HCT116 (cell line): ENCODE results near the gene ACER2. TPM values are rescaled to one million over a fixed set of nuclear protein-coding genes. Genes with fewer than 3 reads are reported as not detected.

Source experiments
- ATAC-seq: fragments of 200-7000 bp; cut with Tn5 transposase; 2 replicates; pipeline ENCODE4 v1.9.1; 2020; ENCODE audit warnings: mild to moderate bottlenecking, moderate library complexity
- BruUV-seq: library from RNA; stranded (reverse); fragments of 400-500 nt; replicated peaks from 2 replicates; lab custom pipeline; 2021; lab: Mats Ljungman, UMichigan
- CTCF ChIA-PET: fragments of 300-600 bp; sonication (Branson Sonifier 250); formaldehyde crosslinking; loops from one replicate; lab custom pipeline; 2021; ENCODE audit warnings: antibody characterized with exemption; lab: Charles Lee
- POLR2A ChIA-PET: fragments of 300-600, 350-600 bp; sonication (Branson Sonifier 250); formaldehyde crosslinking; loops from one replicate; lab custom pipeline; 2021; ENCODE audit warnings: antibody characterized with exemption; lab: Charles Lee
- RAD21 ChIA-PET, 2 experiments: fragments of 300-600 bp; sonication (Branson Sonifier 250); formaldehyde crosslinking; loops; one replicate each; lab custom pipeline; 2023; ENCODE audit warnings: low total read pairs in 2 of 2; ENCODE audit not compliant: uncharacterized antibody in 2 of 2, unreplicated experiment in 2 of 2, low non-redundant PET in 1 of 2; lab: Charles Lee
- DNase-seq: peaks from one replicate; pipeline ENCODE4 v3.0.0-alpha.2; 2010; ENCODE audit warnings: low read depth, low spot score
- H2AFZ ChIP-seq: fragments of 200-600 bp; shearing (Covaris generic), sonication (generic); 2 replicates; pipeline ENCODE4 v1.6.1; 2017; ENCODE audit warnings: low read depth, mixed run types, mixed read lengths, antibody characterized with exemption, low read length; ENCODE audit not compliant: poor library complexity, severe bottlenecking
- H3K27ac ChIP-seq: 2 replicates; pipeline ENCODE4 v1.5.1; 2012; ENCODE audit warnings: low read depth, low read length
- H3K27me3 ChIP-seq: fragments of 200-600 bp; sonication (generic); 2 replicates; pipeline ENCODE4 v1.6.1; 2016; ENCODE audit warnings: mixed run types, low read length, mixed read lengths; ENCODE audit not compliant: insufficient read depth
- H3K36me3 ChIP-seq, 2 experiments: fragments of 200-500 bp in 1 of 2; fragments of 200-600 bp in 1 of 2; sonication (Bioruptor generic) in 1 of 2; sonication (generic) in 1 of 2; 2 replicates each; pipeline versions ENCODE4 v1.5.1 to v1.6.1; 2014 to 2016; ENCODE audit warnings: low read length in 2 of 2, inconsistent platforms in 1 of 2, mixed read lengths in 1 of 2, mixed run types in 1 of 2; ENCODE audit not compliant: insufficient read depth in 2 of 2, control insufficient read depth in 1 of 2
- H3K4me1 ChIP-seq, 2 experiments: fragments of 200-600 bp in 1 of 2; sonication (generic) in 1 of 2; 2 replicates each; pipeline versions ENCODE4 v1.5.1 to v1.6.1; 2012 to 2017; ENCODE audit warnings: low read length in 2 of 2, inconsistent platforms in 1 of 2, mild to moderate bottlenecking in 1 of 2, mixed read lengths in 1 of 2, mixed run types in 1 of 2, moderate library complexity in 1 of 2; ENCODE audit not compliant: insufficient read depth in 2 of 2, control insufficient read depth in 1 of 2
- H3K4me2 ChIP-seq: fragments of 200-600 bp; sonication (generic); 2 replicates; pipeline ENCODE4 v1.6.1; 2017; ENCODE audit warnings: mixed run types, low read length, mixed read lengths
- H3K4me3 ChIP-seq, 2 experiments: fragments of 200-600 bp in 1 of 2; sonication (generic) in 1 of 2; replicated peaks in 1 of 2; 2 replicates each; pipeline ENCODE4 v1.5.1; 2011 to 2016; ENCODE audit warnings: low read length in 2 of 2, control low read depth in 1 of 2, low read depth in 1 of 2, mild to moderate bottlenecking in 1 of 2, mixed read lengths in 1 of 2, mixed run types in 1 of 2
- H3K79me2 ChIP-seq: fragments of 200-600 bp; sonication (generic); 2 replicates; pipeline ENCODE4 v1.6.1; 2017; ENCODE audit warnings: mild to moderate bottlenecking, mixed run types, low read length, moderate library complexity, mixed read lengths; ENCODE audit not compliant: insufficient read depth
- H3K9ac ChIP-seq: fragments of 200-600 bp; sonication (generic); 2 replicates; pipeline ENCODE4 v1.6.1; 2016; ENCODE audit warnings: low read length, mixed read lengths
- H3K9me2 ChIP-seq: fragments of 200-600 bp; sonication (generic), shearing (Covaris generic); 2 replicates; pipeline ENCODE4 v1.6.1; 2017; ENCODE audit warnings: mixed run types, mild to moderate bottlenecking, moderate library complexity; ENCODE audit not compliant: insufficient read depth
- H3K9me3 ChIP-seq, 2 experiments: fragments of 200-500 bp in 1 of 2; fragments of 200-600 bp in 1 of 2; sonication (Bioruptor generic) in 1 of 2; sonication (generic) in 1 of 2; 2 replicates each; pipeline ENCODE4 v1.6.1; 2014 to 2017; ENCODE audit warnings: low read length in 2 of 2, mixed read lengths in 2 of 2, inconsistent platforms in 1 of 2, low read depth in 1 of 2, mild to moderate bottlenecking in 1 of 2, mixed run types in 1 of 2, moderate library complexity in 1 of 2; ENCODE audit not compliant: control insufficient read depth in 1 of 2, insufficient read depth in 1 of 2
- H4K20me1 ChIP-seq: fragments of 200-600 bp; sonication (generic), shearing (Covaris generic); 2 replicates; pipeline ENCODE4 v1.6.1; 2017; ENCODE audit warnings: mixed run types, mild to moderate bottlenecking, moderate library complexity; ENCODE audit not compliant: insufficient read depth
- CBX3 ChIP-seq: IDR thresholded peaks from 2 replicates; pipeline ENCODE4 v1.6.1; 2012; ENCODE audit warnings: low read depth
- CEBPB ChIP-seq: IDR thresholded peaks from 2 replicates; pipeline ENCODE4 v1.6.1; 2012; ENCODE audit warnings: low read depth
- CTCF ChIP-seq, 3 experiments: fragments of 200-600 bp in 1 of 3; sonication (generic) in 1 of 3; IDR thresholded peaks in 2 of 3; conservative IDR thresholded peaks in 1 of 3; 2 replicates each; pipeline ENCODE4 v1.5.1; 2012 to 2017; ENCODE audit warnings: low read depth in 2 of 3, low read length in 2 of 3, antibody characterized with exemption in 1 of 3, borderline replicate concordance in 1 of 3, control low read depth in 1 of 3, mild to moderate bottlenecking in 1 of 3, mixed read lengths in 1 of 3, mixed run types in 1 of 3, moderate library complexity in 1 of 3; ENCODE audit not compliant: insufficient read depth in 1 of 3
- EGR1 ChIP-seq: IDR thresholded peaks from 2 replicates; pipeline ENCODE4 v1.6.1; 2012; ENCODE audit warnings: low read depth
- ELF1 ChIP-seq: IDR thresholded peaks from 2 replicates; pipeline ENCODE4 v1.6.1; 2012; ENCODE audit warnings: low read depth, borderline replicate concordance
- EZH2 ChIP-seq: fragments of 200-600 bp; sonication (generic); IDR thresholded peaks from 2 replicates; pipeline ENCODE4 v1.6.1; 2017; ENCODE audit warnings: antibody characterized with exemption, mixed run types
- EZH2phosphoT487 ChIP-seq: fragments of 200-600 bp; IDR thresholded peaks from 2 replicates; pipeline ENCODE4 v1.6.1; 2018; ENCODE audit warnings: antibody characterized with exemption, borderline replicate concordance
- FOSL1 ChIP-seq: IDR thresholded peaks from 2 replicates; pipeline ENCODE4 v1.6.1; 2012; ENCODE audit warnings: low read depth
- RAD21 ChIP-seq: IDR thresholded peaks from 2 replicates; pipeline ENCODE4 v1.6.1; 2012; ENCODE audit warnings: low read depth, mild to moderate bottlenecking
- REST ChIP-seq: IDR thresholded peaks from 2 replicates; pipeline ENCODE4 v1.6.1; 2012; ENCODE audit warnings: low read depth
- SIN3A ChIP-seq: IDR thresholded peaks from 2 replicates; pipeline ENCODE4 v1.6.1; 2012; ENCODE audit warnings: low read depth
- SRF ChIP-seq: IDR thresholded peaks from 2 replicates; pipeline ENCODE4 v1.6.1; 2012; ENCODE audit warnings: low read depth
- YY1 ChIP-seq: IDR thresholded peaks from 2 replicates; pipeline ENCODE4 v1.6.1; 2011; ENCODE audit warnings: low read length, low read depth, moderate library complexity, mild to moderate bottlenecking; ENCODE audit not compliant: insufficient replicate concordance; ENCODE audit errors: extremely low read depth
- ZBTB33 ChIP-seq: IDR thresholded peaks from 2 replicates; pipeline ENCODE4 v1.6.1; 2011; ENCODE audit warnings: mild to moderate bottlenecking, low read length, moderate library complexity; ENCODE audit not compliant: insufficient replicate concordance; ENCODE audit errors: extremely low read depth
- ZFX ChIP-seq: fragments of 450-650 bp; IDR thresholded peaks from 2 replicates; pipeline ENCODE4 v1.6.1; 2017
- intact Hi-C: fragments of 100-400 bp; cut with micrococcal nuclease; formaldehyde crosslinking; loops from 2 replicates; pipeline ENCODE4 v1.10.0; 2022
- total RNA-seq: library from RNA; stranded (reverse); gene quantifications from one replicate; pipeline ENCODE4 v1.2.1, GENCODE V29; 2021; ENCODE audit not compliant: unreplicated experiment

ACER2 gene
- total RNA-seq, 1 experiment from 2014 or later: 4.3 TPM

- TF ChIP-seq CEBPB: no peak
- TF ChIP-seq EZH2phosphoT487: no peak
Observed at GRCh38 chr9:19446361-19446861, 37.6 kb downstream of the ACER2 start (continued).

DNA sequence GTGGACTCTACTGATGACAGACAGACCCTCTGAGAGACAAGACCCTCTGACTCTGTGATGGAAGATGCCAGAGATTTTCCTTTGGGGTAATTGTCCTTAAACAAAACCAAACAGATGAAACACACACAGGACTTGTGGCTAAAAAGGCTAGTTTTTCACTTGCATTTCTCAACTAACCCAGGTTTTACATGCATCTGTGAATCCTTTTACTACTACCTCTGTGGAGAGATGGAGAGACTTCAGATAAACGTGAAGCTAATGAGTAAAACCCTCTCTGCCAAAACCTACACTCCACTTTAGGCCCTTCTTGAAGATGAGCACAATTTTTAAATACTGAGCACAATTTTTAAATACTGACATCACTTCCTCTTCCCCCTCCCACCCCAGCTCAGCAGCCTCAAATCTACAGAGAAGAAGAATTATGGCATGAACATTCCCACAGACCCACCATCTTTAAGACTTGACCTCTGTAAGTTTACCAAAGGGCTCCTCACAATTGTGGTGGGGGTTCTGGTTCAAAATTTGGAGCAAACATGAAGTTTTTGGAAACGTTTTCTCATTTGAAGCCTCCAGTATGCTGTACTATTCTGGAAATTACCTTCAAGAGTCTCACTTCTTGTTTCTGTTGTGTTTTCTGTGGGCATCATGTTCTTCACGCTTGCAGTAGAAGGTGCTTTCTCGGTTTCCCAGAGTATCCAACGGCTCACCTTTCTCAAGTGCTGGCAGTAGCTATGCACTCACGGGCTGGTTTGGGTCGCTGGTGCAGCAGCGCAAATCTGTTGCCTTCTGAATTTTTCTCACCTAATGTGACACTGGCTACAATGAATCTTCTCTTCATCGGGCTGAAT lies 42.7 kb downstream of the ACER2 start:
- ChIA-PET RAD21 (no interaction called here), CTCF (no interaction called here)

More for the DNA sequence above, 42.7 kb downstream of the ACER2 start:
- Histone ChIP-seq H3K27me3 (no peaks in the 10 kb centered on the region), H4K20me1 (no peaks in the 10 kb centered on the region), H3K9me2 (no peaks in the 10 kb centered on the region), H2AFZ (no peak overlapping the region), H3K4me2 (no peak overlapping the region), H3K4me3 (no peak overlapping the region), H3K79me2 (no peaks in the 10 kb centered on the region), H3K4me1 (no peaks in the 10 kb centered on the region), H3K36me3 (no peaks in the 10 kb centered on the region), H3K9me3 (no peaks in the 10 kb centered on the region), H3K27ac (no peak overlapping the region), H3K9ac (no peak overlapping the region)
- BruUV-seq: no TSS peak
- TF ChIP-seq SRF (no peak), ZFX (no peak), ELF1 (no peak), ZBTB33 (no peak), FOSL1 (no peak), EGR1 (no peak), CBX3 (no peak), CTCF (IDR thresholded peaks at IDR 0.05 in 2 of 3, conservative IDR thresholded peaks at IDR 0.05 in 1 of 3; ENCODE audit: borderline replicate concordance in 1 of 3, insufficient read depth in 1 of 3, low read depth in 2 of 3, low read length in 2 of 3) (no peak), EZH2 (no peak), REST (no peak), SIN3A (no peak), CEBPB (no peak), EZH2phosphoT487 (no peak), RAD21 (no peak), YY1 (no peak)
- intact Hi-C loops: loop anchor here (10.0 kb wide), 1 partner anchor 267 kb away; no protein-coding TSS in a partner anchor
- POLR2A ChIA-PET: no interaction called here
- ATAC-seq (no peak), DNase-seq (no peak)
